HepG2 (cell line): Measurements from ENCODE around the gene CDCA4. TPM values are rescaled to one million over a fixed set of nuclear protein-coding genes. Genes with fewer than 3 reads are reported as not detected.

Experiments used
- ATAC-seq: fragments of 200-7000 bp; cut with Tn5 transposase; 3 replicates; pipeline ENCODE4 v1.9.1; 2020; ENCODE audit warnings: mild to moderate bottlenecking, moderate library complexity
- BruUV-seq: library from RNA; stranded (reverse); fragments of 400-500 nt; replicated peaks from 2 replicates; lab custom pipeline; 2021; lab: Mats Ljungman, UMichigan
- CTCF ChIA-PET: fragments of 300-600 bp; formaldehyde crosslinking; extraction: SDS; loops from one replicate; lab custom pipeline; 2021; ENCODE audit warnings: low total read pairs, inconsistent platforms, low intra/inter-chr PET ratio; lab: Yijun Ruan, JAX
- POLR2A ChIA-PET: fragments of 350-600 bp; sonication (Branson Sonifier 250); formaldehyde crosslinking; loops from one replicate; lab custom pipeline; 2020; ENCODE audit warnings: antibody characterized with exemption, inconsistent platforms; lab: Yijun Ruan, JAX
- DNase-seq: peaks from one replicate; pipeline ENCODE4 v3.0.0-alpha.2; 2015; ENCODE audit warnings: low spot score
- FAIRE-seq: peaks from 3 replicates; lab custom pipeline; 2011; peaks lifted over from hg19 to GRCh38; lab: Jason Lieb, UNC
- H2AFZ ChIP-seq: one replicate; pipeline ENCODE4 v1.6.1; 2011; ENCODE audit warnings: low read length, inconsistent platforms
- H3K27ac ChIP-seq: fragments of 300-600 bp; 3 replicates; pipeline ENCODE4 v1.8.0; 2011; ENCODE audit warnings: mixed run types, mild to moderate bottlenecking, mixed read lengths, low read length, inconsistent platforms; ENCODE audit not compliant: insufficient read depth; ENCODE audit errors: extremely low read length
- H3K27me3 ChIP-seq, 2 experiments: fragments of 200-600 bp in 1 of 2; 2 replicates in 1 of 2; 3 replicates in 1 of 2; pipeline versions ENCODE4 v1.6.0 to v1.8.0; 2011; ENCODE audit warnings: low read length in 2 of 2, mild to moderate bottlenecking in 2 of 2, moderate library complexity in 2 of 2, inconsistent platforms in 1 of 2; ENCODE audit not compliant: insufficient read depth in 2 of 2, control insufficient read depth in 1 of 2
- H3K36me3 ChIP-seq, 2 experiments: fragments of 200-600 bp in 1 of 2; replicated peaks in 1 of 2; 2 replicates in 1 of 2; 3 replicates in 1 of 2; pipeline versions ENCODE4 v1.5.1 to v1.8.0; 2011; ENCODE audit warnings: low read length in 2 of 2, inconsistent platforms in 1 of 2; ENCODE audit not compliant: insufficient read depth in 2 of 2, control insufficient read depth in 1 of 2
- H3K4me1 ChIP-seq: 2 replicates; pipeline ENCODE4 v1.5.1; 2012; ENCODE audit warnings: low read length, inconsistent platforms; ENCODE audit not compliant: insufficient read depth
- H3K4me2 ChIP-seq: 2 replicates; pipeline ENCODE4 v1.6.0; 2011; ENCODE audit warnings: low read depth, low read length, inconsistent platforms
- H3K4me3 ChIP-seq, 3 experiments: fragments of 200-600 bp in 1 of 3; sonication (generic), shearing (Covaris generic) in 1 of 3; replicated peaks in 1 of 3; 2 replicates each; pipeline ENCODE4 v1.5.1; 2011 to 2016; ENCODE audit warnings: low read length in 3 of 3, inconsistent platforms in 2 of 3, low read depth in 2 of 3, mild to moderate bottlenecking in 2 of 3, control low read depth in 1 of 3, mixed read lengths in 1 of 3; ENCODE audit not compliant: insufficient read depth in 1 of 3
- H3K79me2 ChIP-seq: one replicate; pipeline ENCODE4 v1.6.1; 2011; ENCODE audit warnings: low read length, inconsistent platforms; ENCODE audit not compliant: insufficient read depth
- H3K9ac ChIP-seq: 2 replicates; pipeline ENCODE4 v1.6.0; 2011; ENCODE audit warnings: mild to moderate bottlenecking, low read depth, low read length, inconsistent platforms; ENCODE audit not compliant: insufficient read depth
- H3K9me3 ChIP-seq: 2 replicates; pipeline ENCODE4 v1.5.1; 2012; ENCODE audit warnings: mild to moderate bottlenecking, low read length
- H4K20me1 ChIP-seq: 2 replicates; pipeline ENCODE4 v1.6.0; 2011; ENCODE audit warnings: inconsistent platforms, mild to moderate bottlenecking, low read length, moderate library complexity; ENCODE audit not compliant: insufficient read depth
- HDAC6 ChIP-seq: fragments of 200-600 bp; sonication (generic); IDR thresholded peaks from 2 replicates; pipeline ENCODE4 v1.7.0; 2017; ENCODE audit warnings: mild to moderate bottlenecking, antibody characterized with exemption, low read length, low read depth
- JUNB ChIP-seq: sonication (generic); formaldehyde crosslinking; IDR thresholded peaks from 2 replicates; pipeline ENCODE4 v1.8.0; 2022; ENCODE audit warnings: missing genetic modification reagents, mild to moderate bottlenecking, borderline replicate concordance
- KAT8 ChIP-seq: IDR thresholded peaks from 2 replicates; pipeline ENCODE4 v1.6.1; 2016; ENCODE audit warnings: missing genetic modification reagents, missing compliant biosample characterization
- KDM5A ChIP-seq: fragments of 200-600 bp; sonication (generic); IDR thresholded peaks from 2 replicates; pipeline ENCODE4 v1.7.0; 2018; ENCODE audit warnings: antibody characterized with exemption, mild to moderate bottlenecking, low read length, borderline replicate concordance
- KLF6 ChIP-seq: IDR thresholded peaks from 2 replicates; pipeline ENCODE4 v1.8.0; 2016; ENCODE audit warnings: missing biosample characterization, missing genetic modification reagents
- KMT2A ChIP-seq: sonication (generic); formaldehyde crosslinking; IDR thresholded peaks from 2 replicates; pipeline ENCODE4 v1.4.0; 2020; ENCODE audit warnings: missing genetic modification reagents
- MAFF ChIP-seq: IDR thresholded peaks from 2 replicates; pipeline ENCODE4 v1.6.1; 2011; ENCODE audit warnings: low read depth, low read length, improper control_type of control experiment
- MXD1 ChIP-seq: sonication (generic); formaldehyde crosslinking; IDR thresholded peaks from 2 replicates; pipeline ENCODE4 v1.4.0; 2020; ENCODE audit warnings: mild to moderate bottlenecking, missing genetic modification reagents
- NFYC ChIP-seq: IDR thresholded peaks from 2 replicates; pipeline ENCODE4 v1.6.1; 2016; ENCODE audit warnings: missing genetic modification reagents, missing compliant biosample characterization
- NR2F1 ChIP-seq, 2 experiments: fragments of 450-650 bp in 1 of 2; formaldehyde crosslinking in 1 of 2; IDR thresholded peaks; 2 replicates each; pipeline versions ENCODE4 v1.5.0 to v1.6.1; 2016 to 2020; ENCODE audit warnings: mild to moderate bottlenecking in 1 of 2, missing compliant biosample characterization in 1 of 2, missing genetic modification reagents in 1 of 2, moderate library complexity in 1 of 2
- ZBTB7A ChIP-seq: sonication (generic); formaldehyde crosslinking; IDR thresholded peaks from 2 replicates; pipeline ENCODE4 v1.8.0; 2022; ENCODE audit warnings: mild to moderate bottlenecking, missing genetic modification reagents
- ZNF17 ChIP-seq: sonication (generic); formaldehyde crosslinking; IDR thresholded peaks from 2 replicates; pipeline ENCODE4 v1.5.0; 2020; ENCODE audit warnings: mild to moderate bottlenecking, missing genetic modification reagents
- ZNF224 ChIP-seq: sonication (generic); formaldehyde crosslinking; IDR thresholded peaks from 2 replicates; pipeline ENCODE4 v1.5.0; 2020; ENCODE audit warnings: mild to moderate bottlenecking, missing genetic modification reagents
- ZNF580 ChIP-seq: IDR thresholded peaks from 2 replicates; pipeline ENCODE4 v1.6.1; 2016; ENCODE audit warnings: low read depth, borderline replicate concordance
- WGBS: methylation state at CpG from one replicate; pipeline ENCODE4 v1.1.6; 2017; ENCODE audit warnings: low lambda C conversion rate; 5-methylcytosine and 5-hydroxymethylcytosine counted together
- in situ Hi-C: cut with HindIII; loops from 2 replicates; pipeline ENCODE4 v1.10.0; 2017; ENCODE audit warnings: low pct_unique_long_range_greater_than_20kb; ENCODE audit not compliant: extremely low pct_ligation_motif_present
- intact Hi-C: fragments of 100-400 bp; cut with micrococcal nuclease; formaldehyde crosslinking; loops from one replicate; pipeline ENCODE4 v1.10.0; 2022; ENCODE audit not compliant: unreplicated experiment
- polyA plus RNA-seq, 8 experiments: library from polyadenylated mRNA; depleted of rRNA in 3 of 8; stranded (reverse) in 7 of 8; unstranded in 1 of 8; fragments of >200 nt; fragmentation: Illumina TruSeq in 4 of 8; extraction: Trizol in 4 of 8; gene quantifications; 2 replicates each; pipeline versions ENCODE4 v1.2.1 to v1.2.3, GENCODE V29; 2011 to 2016; ENCODE audit warnings: low read depth in 4 of 8, missing spikeins in 1 of 8, mixed read lengths in 1 of 8; ENCODE audit not compliant: insufficient read depth in 1 of 8
- total RNA-seq, 5 experiments: library from RNA; depleted of rRNA; stranded (reverse); fragments of >200 nt; fragmentation: Illumina TruSeq; extraction: Trizol; gene quantifications; 2 replicates each; pipeline ENCODE4 v1.2.3, GENCODE V29; 2016; ENCODE audit warnings: low read depth in 1 of 5
- TF ChIP-seq, protein P1 (sequence below): sonication (generic); formaldehyde crosslinking; conservative IDR thresholded peaks from 2 replicates; pipeline ENCODE4 v1.8.0; 2022; ENCODE audit warnings: missing genetic modification reagents
- TF ChIP-seq, protein P2 (sequence below): sonication (generic); formaldehyde crosslinking; IDR thresholded peaks from 2 replicates; pipeline ENCODE4 v1.5.0; 2020; ENCODE audit warnings: mild to moderate bottlenecking, missing genetic modification reagents

Gene CDCA4
- total and polyA plus RNA-seq, 2 of the 13 experiments (the other 11 are each of a cell fraction or from before 2014, with no cell fraction given): 19.7 to 43.1 TPM

DNA sequence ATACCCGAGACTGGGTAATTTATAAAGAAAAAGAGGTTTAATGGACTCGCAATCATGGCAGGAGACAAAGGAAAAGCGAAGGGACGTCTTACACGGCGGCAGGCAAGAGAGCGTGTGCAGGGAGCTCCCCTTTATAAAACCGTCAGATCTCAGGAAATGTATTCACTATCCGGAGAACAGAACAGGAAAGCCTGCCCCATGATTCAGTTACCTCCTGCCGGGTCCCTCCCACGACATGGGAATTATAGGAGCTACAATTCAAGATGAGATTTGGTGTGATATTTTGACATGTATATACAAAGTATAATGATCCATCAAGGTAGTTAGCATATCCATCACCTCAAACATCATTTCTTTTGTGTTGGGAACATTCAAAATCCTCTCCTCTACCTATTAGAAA is 2.3 kb upstream of the CDCA4 start (continued):
- no peak for TF ChIP-seq ZBTB7A (CRISPR knock-in tag)
- no peak for TF ChIP-seq KDM5A
- TF ChIP-seq NR2F1 (CRISPR knock-in tag; IDR thresholded peaks at IDR 0.05): no peak
- TF ChIP-seq MXD1 (CRISPR knock-in tag): no peak
- TF ChIP-seq KMT2A (CRISPR knock-in tag): no peak

GRCh38 chr14:105022276-105022670 is 1.4 kb upstream of the CDCA4 start:
- TF ChIP-seq, protein P1, sequence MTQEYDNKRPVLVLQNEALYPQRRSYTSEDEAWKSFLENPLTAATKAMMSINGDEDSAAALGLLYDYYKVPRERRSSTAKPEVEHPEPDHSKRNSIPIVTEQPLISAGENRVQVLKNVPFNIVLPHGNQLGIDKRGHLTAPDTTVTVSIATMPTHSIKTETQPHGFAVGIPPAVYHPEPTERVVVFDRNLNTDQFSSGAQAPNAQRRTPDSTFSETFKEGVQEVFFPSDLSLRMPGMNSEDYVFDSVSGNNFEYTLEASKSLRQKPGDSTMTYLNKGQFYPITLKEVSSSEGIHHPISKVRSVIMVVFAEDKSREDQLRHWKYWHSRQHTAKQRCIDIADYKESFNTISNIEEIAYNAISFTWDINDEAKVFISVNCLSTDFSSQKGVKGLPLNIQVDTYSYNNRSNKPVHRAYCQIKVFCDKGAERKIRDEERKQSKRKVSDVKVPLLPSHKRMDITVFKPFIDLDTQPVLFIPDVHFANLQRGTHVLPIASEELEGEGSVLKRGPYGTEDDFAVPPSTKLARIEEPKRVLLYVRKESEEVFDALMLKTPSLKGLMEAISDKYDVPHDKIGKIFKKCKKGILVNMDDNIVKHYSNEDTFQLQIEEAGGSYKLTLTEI (CRISPR knock-in tag): no peak
- TF ChIP-seq MAFF: no peak
- no peak for TF ChIP-seq JUNB (CRISPR knock-in tag)
- no peak for TF ChIP-seq NFYC (CRISPR knock-in tag)
- no peak for TF ChIP-seq ZNF17 (CRISPR knock-in tag)
- 0 out of 2 replicates have a peak, but pooled peaks have one; percentile 4 for TF ChIP-seq ZNF224 (CRISPR knock-in tag)
- TF ChIP-seq KLF6: no peak
- TF ChIP-seq ZNF580 (CRISPR knock-in tag): no peak
- no peak for TF ChIP-seq KAT8 (CRISPR knock-in tag)
- no peak for TF ChIP-seq HDAC6
- TF ChIP-seq, protein P2, sequence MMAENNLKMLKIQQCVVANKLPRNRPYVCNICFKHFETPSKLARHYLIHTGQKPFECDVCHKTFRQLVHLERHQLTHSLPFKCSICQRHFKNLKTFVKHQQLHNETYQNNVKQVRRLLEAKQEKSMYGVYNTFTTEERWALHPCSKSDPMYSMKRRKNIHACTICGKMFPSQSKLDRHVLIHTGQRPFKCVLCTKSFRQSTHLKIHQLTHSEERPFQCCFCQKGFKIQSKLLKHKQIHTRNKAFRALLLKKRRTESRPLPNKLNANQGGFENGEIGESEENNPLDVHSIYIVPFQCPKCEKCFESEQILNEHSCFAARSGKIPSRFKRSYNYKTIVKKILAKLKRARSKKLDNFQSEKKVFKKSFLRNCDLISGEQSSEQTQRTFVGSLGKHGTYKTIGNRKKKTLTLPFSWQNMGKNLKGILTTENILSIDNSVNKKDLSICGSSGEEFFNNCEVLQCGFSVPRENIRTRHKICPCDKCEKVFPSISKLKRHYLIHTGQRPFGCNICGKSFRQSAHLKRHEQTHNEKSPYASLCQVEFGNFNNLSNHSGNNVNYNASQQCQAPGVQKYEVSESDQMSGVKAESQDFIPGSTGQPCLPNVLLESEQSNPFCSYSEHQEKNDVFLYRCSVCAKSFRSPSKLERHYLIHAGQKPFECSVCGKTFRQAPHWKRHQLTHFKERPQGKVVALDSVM (CRISPR knock-in tag): peak; percentile 26; the same call in 1 of the 2 replicates
- TF ChIP-seq, all 625 proteins: peak for 2
- ChIA-PET POLR2A (interaction anchor here (2.1 to 3.6 kb wide), 2 partner anchors 38 to 270 kb away, joined by 7 to 18 read pairs; partner anchors contain the start of genes CLBA1 and SIVA1), CTCF (interaction anchor here (3.6 kb wide), 1 partner anchor 23 kb away, joined by 20 read pairs; no protein-coding TSS in a partner anchor)
- H3K4me3 ChIP-seq: peak overlapping the region; percentile 58 to 79 (median 70); a peak in 5 of 6 replicates
- DNase-seq (no peak), FAIRE-seq (no peak), ATAC-seq (no peak)
- BruUV-seq: no TSS peak
- peaks cover 50% of the 10 kb centered on the region for H3K4me1 ChIP-seq
- H3K4me2 ChIP-seq: peak overlapping the region; percentile 93
- H3K27ac ChIP-seq: no peak overlapping the region
- intact Hi-C loops: loop anchor here (5.0 kb wide), 1 partner anchor 45 kb away; the partner anchor contains the start of gene AHNAK2
- no peak overlapping the region for H2AFZ ChIP-seq
- H3K79me2 ChIP-seq: peaks cover 35% of the 10 kb centered on the region
- in situ Hi-C loops: no loop called here
- peaks cover 0 to 3% of the 10 kb centered on the region in 2 experiments; a peak in 1 of 5 replicates for H3K36me3 ChIP-seq
- WGBS: 72% methylated on average over 2 of the region's 2 CpGs
- H3K27me3 ChIP-seq: no peaks in the 10 kb centered on the region; a peak in 1 of 5 replicates
- peaks cover 7% of the 10 kb centered on the region for H4K20me1 ChIP-seq
- H3K9me3 ChIP-seq: no peaks in the 10 kb centered on the region
- H3K9ac ChIP-seq: peak overlapping the region; percentile 78
